Esophagus mucosa (tissue), 1 donor: ENCODE results near the gene TMEM175. TPM values are rescaled to one million over a fixed set of nuclear protein-coding genes. Genes with fewer than 3 reads are reported as not detected.
A peak's percentile ranks its signal among the peaks of the same experiment; 100 is the strongest.
"Not testable (repeated sequence)": the region's sequence is repeated elsewhere in the genome, so short reads cannot be mapped to it uniquely, and the experiment has no call there.

Experiments
- ATAC-seq: fragments of 200-7000 bp; cut with Tn5 transposase; one replicate; pipeline ENCODE4 v1.9.1; 2020
- total RNA-seq: library from RNA; stranded (reverse); gene quantifications from one replicate; pipeline ENCODE4 v1.2.4, GENCODE V29; 2023
- donor health status: DM: yes; HTN: yes; CAD: no.

Gene TMEM175
- total RNA-seq, 1 donor from 2014 or later, result 11.2 TPM

DNA sequence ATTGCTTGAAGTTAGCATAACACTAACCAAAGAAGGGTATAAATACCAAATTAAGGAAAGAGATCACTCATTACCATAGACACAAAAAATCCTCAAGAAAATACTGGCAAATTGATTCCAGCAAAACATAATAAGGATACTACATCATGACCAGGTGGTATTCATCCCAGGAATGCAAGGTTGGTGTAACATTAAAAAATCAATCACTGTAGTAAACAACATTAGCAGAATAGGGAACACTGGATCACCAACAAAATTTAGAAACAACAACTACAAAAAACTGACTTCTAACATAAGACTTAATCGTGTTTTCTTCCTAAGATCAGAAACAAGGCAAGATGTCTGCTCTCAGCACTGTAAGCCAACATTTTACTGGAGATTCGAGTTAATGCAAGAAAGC, 14.3 kb upstream of the TMEM175 start:
- ATAC-seq, result no peak

DNA sequence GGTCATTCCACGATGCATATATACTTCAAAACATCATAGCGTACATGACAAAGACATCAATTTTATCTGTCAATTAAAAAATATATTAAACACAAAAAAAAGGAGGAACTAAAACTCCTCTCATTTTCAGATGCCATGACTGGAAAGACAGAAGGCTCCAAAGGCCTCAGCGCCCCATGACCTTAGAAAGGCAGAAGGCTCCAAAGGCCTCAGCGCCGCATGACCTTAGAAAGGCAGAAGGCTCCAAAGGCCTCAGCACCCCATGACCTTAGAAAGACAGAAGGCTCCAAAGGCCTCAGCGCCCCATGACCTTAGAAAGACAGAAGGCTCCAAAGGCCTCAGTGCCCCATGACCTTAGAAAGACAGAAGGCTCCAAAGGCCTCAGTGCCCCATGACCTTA, 13.7 kb upstream of the TMEM175 start:
- ATAC-seq, result not testable (repeated sequence)

DNA sequence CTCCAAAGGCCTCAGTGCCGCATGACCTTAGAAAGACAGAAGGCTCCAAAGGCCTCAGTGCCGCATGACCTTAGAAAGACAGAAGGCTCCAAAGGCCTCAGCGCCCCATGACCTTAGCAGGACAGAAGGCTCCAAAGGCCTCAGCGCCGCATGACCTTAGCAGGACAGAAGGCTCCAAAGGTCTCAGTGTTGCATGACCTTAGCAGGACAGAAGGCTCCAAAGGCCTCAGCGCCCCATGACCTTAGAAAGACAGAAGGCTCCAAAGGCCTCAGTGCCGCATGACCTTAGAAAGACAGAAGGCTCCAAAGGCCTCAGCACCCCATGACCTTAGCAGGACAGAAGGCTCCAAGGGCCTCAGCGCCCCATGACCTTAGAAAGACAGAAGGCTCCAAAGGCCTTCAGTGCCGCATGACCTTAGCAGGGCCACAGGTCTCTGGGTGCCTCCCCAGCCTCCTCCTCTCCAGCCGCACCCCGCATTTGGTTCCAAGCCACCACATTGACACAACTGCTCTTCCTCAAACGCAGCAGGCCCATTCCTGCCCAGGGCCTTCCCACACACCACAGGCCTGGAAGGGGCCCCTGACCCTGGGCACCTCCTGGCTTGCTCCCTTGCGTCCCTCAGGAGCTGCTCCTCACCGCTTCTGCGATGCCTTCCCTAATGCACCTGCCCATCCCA, 13.1 kb upstream of the TMEM175 start:
- ATAC-seq, result not testable (repeated sequence)

DNA sequence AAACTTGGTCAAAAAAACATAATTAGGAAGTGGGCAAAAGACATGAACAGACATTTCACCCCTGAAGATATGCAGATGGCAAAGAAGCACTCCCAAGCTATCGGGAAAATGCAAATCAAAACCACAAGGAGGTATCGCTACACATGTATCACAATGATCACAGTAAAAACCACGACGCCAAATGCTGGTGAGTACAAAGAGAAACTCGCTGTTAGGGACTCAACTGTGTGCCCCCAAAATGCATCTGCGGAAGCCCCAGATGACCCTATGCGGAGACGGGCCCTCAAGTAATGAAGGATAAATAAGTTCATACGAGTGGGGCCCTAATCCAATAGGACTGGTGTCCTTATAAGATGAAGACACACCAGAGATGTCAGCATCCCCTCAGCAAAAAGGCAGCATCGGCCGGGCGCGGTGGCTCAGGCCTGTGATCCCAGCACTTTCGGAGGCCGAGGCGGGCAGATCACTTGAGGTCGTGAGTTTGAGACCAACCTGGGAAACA, 10.4 kb upstream of the TMEM175 start:
- no peak for ATAC-seq

DNA sequence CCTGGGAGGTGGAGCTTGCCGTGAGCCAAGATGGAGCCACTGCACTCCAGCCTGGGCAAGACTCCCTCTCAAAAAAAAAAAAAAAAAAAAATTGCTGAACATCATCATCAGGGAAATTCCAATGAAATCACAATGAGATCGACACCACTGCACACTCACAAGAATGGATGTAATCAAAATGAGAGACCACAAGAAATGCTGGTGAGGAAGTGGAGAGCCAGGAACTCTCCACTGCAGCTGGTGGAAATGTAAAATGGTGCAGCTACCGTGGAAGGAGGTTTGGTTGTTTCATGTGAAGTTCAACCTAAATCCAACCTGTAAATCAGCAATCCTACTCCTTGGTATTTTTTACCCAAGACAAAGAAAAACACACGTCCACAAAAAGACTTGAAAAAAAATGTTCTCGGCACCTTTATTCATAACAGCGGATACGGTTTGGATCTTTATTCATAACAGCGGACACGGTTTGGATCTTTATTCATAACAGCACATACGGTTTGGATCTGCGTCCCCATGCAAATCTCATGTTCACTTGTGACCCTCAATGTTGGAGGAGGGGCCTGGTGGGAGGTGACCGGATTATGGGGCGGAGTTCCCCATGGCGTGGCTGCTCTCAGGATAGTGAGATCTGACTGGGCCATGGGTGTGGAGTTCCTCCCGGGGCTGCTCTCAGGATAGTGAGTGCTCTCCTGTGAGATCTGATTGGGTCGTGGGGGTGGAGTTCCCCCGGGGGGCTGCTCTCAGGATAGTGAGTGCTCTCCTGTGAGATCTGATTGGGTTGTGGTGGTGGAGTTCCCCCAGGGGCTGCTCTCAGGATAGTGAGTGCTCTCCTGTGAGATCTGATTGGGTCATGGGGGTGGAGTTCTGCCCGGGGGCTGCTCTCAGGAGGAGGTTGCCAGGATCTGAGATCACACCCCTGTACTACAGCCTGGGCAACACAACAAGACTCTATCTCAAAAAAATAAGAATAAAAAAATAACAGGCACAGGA, 7.9 kb upstream of the TMEM175 start:
- no peak for ATAC-seq

DNA sequence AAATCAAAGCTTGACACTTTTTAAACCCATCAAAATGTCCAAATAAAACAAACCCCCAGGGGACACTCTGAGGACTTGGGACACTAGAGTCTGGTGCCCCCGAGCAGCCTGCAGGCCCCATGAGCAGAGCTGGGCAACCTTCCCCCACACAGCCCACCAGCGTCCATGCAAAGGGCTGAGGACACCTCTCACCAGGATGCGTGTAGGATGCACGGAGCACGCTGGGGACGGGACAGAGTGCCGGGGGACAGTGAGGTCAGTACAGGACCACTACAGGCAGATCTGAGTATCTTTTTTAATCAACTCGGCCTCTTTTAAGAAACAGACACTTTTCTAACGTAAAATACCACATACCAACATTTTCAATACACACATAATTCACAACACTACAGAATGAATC, 7.1 kb upstream of the TMEM175 start:
- ATAC-seq, result no peak

DNA sequence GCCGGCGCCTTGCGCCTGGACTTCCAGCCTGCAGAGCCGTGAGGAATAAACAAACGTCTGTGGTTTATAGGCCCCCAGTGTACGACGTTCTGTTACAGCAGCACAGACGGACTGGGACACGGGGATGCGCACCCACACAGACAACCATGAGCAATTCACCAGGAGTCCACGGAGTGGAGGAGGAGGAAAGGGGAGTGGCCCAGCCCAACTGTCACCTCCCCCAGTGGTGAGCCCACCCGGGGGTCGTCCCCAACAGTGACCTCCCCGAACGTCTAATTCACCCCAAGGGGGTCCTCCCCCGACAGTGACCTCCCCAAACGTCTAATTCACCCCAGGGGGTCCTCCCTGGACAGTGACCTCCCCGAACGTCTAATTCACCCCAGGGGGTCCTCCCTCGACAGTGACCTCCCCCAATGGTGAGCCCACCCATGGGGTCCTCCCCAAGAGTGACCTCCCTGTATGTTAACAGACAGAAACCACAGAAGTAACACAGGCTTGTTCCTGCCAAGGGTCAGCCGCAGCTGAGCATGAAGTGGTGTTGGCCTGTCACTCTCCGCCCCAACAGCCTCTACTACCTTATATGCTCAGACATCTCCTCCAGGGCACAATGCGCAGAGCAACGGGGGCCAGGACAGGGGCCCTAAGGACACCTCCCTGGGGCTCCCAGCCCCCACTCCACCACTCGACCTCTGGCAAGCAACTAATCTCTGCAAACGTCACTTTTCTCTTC, 6.3 kb upstream of the TMEM175 start:
- ATAC-seq, result no peak

DNA sequence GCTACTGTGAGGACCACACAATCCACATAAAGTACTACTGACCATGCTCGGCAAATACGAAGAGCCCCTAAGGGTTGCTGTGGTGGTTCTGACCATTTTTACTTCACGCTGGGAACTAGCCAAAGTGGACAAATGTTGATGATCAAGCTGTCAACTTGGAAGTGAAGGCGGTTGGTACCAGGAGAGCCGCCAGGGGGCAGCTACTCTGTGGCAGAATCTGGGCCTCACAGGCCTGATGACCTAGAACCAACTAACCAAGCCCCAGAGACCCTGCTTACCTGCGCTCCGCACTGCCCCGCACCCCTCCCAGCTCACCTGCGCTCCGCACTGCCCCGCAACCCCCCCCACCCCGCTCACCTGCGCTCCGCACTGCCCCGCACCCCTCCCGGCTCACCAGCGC, 5.7 kb upstream of the TMEM175 start:
- ATAC-seq, result no peak

DNA sequence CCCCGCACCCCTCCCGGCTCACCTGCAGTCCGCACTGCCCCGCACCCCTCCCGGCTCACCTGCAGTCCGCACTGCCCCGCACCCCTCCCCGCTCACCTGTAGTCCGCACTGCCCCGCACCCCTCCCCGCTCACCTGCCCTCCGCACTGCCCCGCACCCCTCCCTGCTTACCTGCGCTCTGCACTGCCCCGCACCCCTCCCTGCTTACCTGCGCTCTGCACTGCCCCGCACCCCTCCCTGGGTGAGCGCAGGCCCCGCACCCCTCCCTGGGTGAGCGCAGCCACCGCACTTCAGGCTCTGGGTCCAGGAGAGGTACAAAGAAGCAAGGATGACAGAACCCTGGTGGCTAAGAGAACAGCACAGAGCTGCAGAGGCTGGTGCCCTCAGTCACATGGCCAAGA, 4.7 kb upstream of the TMEM175 start:
- not testable (repeated sequence) for ATAC-seq

DNA sequence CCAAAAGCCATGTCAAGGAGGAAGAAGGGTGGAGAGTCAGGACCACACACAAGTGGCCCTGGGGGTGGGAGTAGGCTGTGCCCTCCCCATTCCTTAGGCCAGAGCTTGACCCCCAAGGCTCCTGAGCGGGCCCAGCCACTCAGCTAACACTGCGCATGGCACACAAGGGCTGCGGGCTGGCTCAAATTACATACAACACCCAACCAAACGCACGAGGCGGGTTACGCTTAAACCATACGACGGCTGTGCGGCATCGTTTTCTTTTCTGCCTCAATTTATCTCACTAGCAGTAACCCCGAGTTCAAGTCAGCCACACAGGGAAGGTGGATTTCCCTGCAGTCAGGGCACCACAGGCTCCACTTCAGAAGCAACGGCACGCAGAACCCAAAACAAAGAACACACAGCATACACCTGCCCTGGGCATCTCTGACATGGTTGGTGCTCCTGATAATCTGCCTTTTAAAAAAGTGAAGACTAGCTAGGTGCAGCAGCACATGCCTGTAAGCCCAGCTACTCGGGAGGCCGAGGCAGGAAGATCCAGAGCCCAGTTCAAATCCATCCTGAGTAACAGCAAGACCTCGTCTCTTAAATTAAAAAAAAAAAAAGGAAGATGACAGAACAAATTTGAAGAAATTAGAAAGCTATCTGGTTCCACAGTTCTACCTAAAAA, 3.0 kb upstream of the TMEM175 start:
- no peak for ATAC-seq

DNA sequence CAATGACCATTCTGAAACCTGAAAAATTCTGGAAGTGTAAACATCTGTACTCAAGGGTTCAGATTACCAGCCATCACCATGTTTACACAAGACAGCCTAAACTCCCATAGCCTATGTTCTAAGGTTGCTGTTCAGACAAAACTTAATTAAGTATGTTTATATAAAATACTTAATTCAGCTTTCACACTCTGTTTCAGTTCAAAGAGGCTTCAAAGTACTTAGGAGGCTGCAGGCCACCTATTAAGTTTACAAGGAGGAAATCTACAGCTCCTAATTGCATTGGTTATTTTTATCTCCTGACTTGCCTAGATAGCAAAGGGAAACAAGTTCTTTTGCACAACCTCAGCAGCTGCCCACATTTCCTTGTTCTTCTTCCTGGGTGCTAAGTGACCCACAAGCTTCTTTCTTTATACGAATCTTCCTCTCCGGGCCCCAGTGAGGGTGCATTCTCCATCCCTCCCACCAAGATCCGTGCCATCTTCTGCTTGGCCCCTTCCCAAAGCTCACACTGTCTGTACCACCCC, 2.2 kb upstream of the TMEM175 start:
- ATAC-seq, result no peak

DNA sequence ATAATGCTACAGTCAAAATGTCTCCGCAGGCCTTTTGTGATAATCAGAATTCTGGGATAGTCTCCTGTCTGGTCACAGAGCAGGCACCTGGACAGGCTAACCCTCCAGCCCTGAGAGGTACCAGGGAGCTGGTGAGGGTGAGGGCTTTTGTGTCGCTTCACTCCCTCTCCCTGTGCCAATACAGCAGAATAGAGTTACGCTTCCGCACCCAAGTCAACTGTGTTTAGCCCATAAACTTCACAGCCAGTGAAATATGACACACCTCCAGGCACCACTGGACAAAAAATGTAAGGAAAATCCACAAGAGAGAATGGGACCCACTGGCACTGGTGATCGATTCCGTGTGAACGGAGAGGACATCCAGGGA, 1.4 kb upstream of the TMEM175 start:
- ATAC-seq, result no peak

DNA sequence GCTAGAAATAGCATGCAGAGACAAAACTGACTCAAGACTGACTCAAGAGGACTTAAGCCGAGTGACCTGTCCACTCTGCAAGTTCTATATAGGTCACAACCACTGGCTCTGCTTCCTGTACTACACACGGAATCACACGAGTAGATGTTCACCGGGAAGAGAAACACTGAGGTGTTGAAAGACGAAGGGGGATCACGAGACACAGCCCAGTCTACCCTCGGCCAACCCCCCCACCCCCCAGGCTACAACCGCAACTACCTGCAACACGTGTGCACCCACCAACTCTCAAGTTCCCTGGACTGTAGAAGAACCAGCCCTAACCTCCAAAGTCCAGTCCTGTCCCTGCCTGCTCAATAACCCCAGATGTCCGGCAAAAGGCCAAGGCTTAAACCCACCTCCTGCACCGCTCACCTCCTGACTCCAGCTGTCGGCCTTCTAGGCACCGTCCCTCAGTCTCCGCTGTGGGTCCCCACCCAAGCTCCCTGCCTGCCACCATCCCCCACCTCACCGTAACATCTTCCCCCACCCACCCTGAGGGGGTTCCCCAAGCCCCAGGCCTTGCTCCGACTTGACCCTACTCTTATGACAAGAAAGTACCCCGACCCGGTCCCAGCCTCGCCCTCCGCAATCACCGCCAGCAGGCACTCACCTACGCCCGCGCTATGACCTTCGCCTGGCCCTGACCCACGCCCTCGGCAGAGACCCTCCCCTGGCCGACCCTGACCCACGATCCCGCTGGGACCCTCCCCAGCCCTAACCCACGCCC, 883 bp upstream of the TMEM175 start:
- peak; percentile 26 for ATAC-seq

DNA sequence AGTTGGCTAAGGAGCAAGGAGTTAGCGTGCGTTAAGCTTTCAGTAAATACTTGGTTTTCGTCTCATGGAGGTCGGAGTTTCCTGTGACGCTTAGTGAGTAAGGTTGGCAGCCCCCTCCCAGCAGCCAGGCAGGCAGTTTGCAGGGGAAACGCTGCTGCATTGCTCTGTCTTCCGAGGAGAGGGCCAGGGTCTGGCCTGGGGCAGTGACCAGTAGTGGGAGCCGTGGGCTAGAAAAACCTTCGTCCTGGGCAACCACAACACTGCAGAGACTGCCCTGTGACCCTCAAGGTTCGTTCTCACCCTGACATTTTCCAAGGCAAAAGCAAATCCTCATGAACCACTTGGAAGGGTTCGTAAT, 432 bp downstream of the TMEM175 start:
- ATAC-seq, result peak; percentile 2

DNA sequence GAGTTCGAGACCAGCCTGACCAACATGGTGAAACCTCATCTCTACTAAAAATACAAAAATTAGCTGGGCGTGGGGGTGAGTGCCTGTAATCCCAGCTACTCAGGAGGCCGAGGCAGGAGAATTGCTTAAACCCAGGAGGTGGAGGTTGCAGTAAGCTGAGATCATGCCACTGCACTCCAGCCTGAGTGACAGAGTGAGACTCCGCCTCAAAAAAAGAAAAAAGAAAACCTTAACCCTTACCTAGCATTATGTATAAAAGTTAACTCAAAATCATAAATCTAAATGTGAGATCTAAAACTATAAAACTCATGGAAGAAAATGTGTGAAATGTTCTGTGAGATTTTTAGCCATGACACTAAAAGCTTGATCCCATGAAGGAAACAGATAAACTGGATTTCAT, 7.2 kb downstream of the TMEM175 start:
- not testable (repeated sequence) for ATAC-seq

DNA sequence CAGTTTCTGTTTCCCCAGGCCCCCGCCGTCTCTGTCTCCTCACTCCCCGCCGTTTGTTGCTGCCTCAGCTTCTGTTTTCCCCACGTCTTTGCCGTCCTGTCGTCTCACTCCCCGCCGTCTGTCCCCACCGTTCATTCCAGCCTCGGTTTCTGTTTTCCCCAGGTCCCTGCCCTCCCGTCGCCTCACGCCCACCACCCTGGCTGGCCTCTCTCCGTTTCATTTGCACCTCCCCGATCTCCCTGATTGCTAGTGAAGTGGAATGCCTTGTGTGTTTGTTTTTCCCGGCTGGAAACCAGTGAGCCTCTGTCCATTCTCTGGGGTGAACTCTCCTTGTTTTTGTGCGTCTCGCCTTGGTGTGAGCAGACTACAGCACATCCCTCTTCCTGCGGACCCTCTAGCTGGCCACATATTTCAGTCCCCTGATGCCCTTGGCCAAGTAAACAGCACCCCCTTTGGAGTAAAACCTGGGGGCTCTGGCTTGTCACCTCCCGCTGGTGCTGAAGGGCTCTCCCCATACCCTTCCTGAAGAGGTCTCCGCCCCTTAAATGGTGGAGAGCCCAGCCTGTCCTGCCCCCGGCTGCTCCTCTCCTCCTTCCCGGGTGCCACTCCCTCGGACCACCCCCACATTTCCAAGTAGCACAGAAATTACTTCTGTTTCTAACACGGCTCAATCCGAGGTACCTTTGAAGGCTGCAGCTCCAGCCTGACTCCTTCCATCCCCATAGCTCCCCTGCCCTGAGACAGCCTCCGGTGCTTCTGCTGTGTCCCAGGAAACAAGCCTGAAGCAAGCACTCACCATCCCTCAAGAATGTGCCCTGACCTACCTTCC, 13.2 kb downstream of the TMEM175 start:
- no peak for ATAC-seq

DNA sequence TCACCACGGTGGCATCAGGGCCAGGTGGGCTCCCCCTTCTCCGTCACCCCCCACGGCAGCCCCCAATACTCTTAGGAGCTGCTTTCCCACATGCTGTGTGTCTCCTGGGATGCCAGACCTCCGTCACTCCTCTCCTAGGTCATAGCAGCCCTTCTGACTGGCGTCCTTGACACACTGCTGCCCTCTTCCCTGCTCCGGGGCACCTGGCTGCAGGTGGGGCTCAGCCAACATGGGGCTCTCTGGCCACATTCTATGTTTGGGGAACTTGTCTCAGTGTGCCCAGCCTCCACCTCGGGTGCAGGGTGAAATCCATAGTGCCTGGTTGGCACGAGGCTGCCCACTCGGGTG, 13.8 kb downstream of the TMEM175 start:
- no peak for ATAC-seq

DNA sequence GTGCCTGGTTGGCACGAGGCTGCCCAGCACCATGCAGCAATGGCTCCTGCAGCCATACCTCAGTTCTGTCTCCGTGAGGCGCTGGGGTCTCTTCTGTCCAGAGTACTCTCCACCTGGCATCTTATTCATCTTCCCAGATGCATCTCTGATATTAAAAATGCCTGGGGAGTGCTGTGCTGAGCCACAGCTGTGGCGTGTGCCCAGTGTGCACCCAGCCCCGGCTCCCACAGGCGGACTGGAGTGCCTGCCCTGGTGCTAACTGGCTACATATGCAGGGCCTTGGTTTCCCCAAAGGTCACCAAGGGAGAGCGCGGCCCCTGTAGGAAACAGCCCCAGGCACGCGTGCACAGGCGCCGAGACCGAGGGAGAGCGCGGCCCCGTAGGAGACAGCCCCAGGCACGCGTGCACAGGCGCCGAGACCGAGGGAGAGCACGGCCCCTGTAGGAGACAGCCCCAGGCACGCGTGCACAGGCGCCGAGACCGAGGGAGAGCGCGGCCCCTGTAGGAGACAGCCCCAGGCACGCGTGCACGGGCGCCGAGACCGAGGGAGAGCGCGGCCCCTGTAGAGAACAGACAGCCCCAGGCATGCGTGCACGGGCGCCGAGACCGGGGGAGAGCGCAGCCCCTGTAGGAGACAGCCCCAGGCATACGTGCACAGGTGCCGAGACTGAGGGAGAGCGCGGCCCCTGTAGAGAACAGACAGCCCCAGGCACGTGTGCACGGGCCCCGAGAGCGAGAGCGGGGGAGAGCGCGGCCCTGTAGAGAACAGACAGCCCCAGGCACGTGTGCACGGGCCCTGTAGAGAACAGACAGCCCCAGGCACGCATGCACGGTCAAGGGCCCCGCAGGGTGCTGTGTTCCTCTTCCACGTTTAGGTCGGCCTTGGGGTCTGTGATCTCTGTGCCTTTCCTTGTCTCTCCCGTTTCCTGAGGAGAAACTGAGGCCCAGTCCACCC, 14.5 kb downstream of the TMEM175 start:
- ATAC-seq, result no peak

DNA sequence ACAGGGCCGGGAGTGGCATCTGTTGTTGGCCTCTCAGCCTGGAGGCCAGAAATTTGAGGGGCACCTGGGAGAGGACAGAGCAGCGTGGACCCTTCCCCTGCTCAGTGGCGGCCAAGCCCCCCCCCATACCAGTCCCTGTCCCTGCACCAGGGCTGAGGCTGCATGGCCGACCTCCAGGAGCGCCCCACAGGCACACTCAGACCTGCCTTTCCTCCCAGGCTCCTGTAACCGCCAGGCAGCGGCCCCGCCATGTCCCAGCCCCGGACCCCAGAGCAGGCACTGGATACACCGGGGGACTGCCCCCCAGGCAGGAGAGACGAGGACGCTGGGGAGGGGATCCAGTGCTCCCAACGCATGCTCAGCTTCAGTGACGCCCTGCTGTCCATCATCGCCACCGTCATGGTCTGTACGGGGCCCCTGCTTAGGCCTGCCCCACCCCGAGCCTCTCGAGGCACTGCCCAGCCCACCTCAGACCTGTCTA, 15.3 kb downstream of the TMEM175 start:
- ATAC-seq, result no peak
